ENCODE results near the gene NT5DC1.

NT5DC1 gene

GRCh38 chr6:116246089-116246488 lies 145.4 kb downstream of the NT5DC1 start:
- no peak overlapping the region for H3K4me3 ChIP-seq (ENCODE audit: low read length)
- H3K9ac ChIP-seq (ENCODE audit: low read depth, low read length), result no peak overlapping the region
- no peaks in the 10 kb centered on the region for H3K27me3 ChIP-seq (ENCODE audit: insufficient read depth, low read length)
- H3K4me1 ChIP-seq (ENCODE audit: insufficient read depth, low read length), result peaks cover 13% of the 10 kb centered on the region; the same call in 1 of the 2 replicates
- no peaks in the 10 kb centered on the region for H3K9me3 ChIP-seq (ENCODE audit: insufficient read depth, low read depth, low read length)
- no peak overlapping the region for H3K27ac ChIP-seq (ENCODE audit: low read depth, low read length)
- WGBS, result 98% methylated on average over 4 of the region's 4 CpGs
- H3K36me3 ChIP-seq (ENCODE audit: insufficient read depth, low read length), result peaks cover 21% of the 10 kb centered on the region

GRCh38 chr6:116247285-116247684 lies 146.6 kb downstream of the NT5DC1 start:
- Histone ChIP-seq H3K27ac (ENCODE audit: low read depth, low read length) (no peak overlapping the region), H3K9me3 (ENCODE audit: insufficient read depth, low read depth, low read length) (no peaks in the 10 kb centered on the region), H3K9ac (ENCODE audit: low read depth, low read length) (no peak overlapping the region), H3K4me3 (ENCODE audit: low read length) (no peak overlapping the region), H3K4me1 (ENCODE audit: insufficient read depth, low read length) (peaks cover 22% of the 10 kb centered on the region; the same call in 1 of the 2 replicates), H3K36me3 (ENCODE audit: insufficient read depth, low read length) (peaks cover 18% of the 10 kb centered on the region), H3K27me3 (ENCODE audit: insufficient read depth, low read length) (no peaks in the 10 kb centered on the region)

GRCh38 chr6:116248577-116248976 lies 147.9 kb downstream of the NT5DC1 start:
- no peaks in the 10 kb centered on the region for H3K27me3 ChIP-seq (ENCODE audit: insufficient read depth, low read length)

GRCh38 chr6:116251568-116252384 lies 151.1 kb downstream of the NT5DC1 start:
- 65% methylated on average over 5 of the region's 6 CpGs for WGBS
- peak overlapping the region; percentile 46; the same call in 1 of the 2 replicates for H3K9ac ChIP-seq (ENCODE audit: low read depth, low read length)

More at GRCh38 chr6:116248577-116248976, 147.9 kb downstream of the NT5DC1 start:
- Histone ChIP-seq H3K9ac (ENCODE audit: low read depth, low read length) (no peak overlapping the region), H3K4me3 (ENCODE audit: low read length) (no peak overlapping the region), H3K36me3 (ENCODE audit: insufficient read depth, low read length) (peaks cover 18% of the 10 kb centered on the region), H3K27ac (ENCODE audit: low read depth, low read length) (no peak overlapping the region), H3K9me3 (ENCODE audit: insufficient read depth, low read depth, low read length) (no peaks in the 10 kb centered on the region), H3K4me1 (ENCODE audit: insufficient read depth, low read length) (peaks cover 27% of the 10 kb centered on the region; the same call in 1 of the 2 replicates)
- WGBS, result 91% methylated on average over 2 of the region's 2 CpGs

DNA sequence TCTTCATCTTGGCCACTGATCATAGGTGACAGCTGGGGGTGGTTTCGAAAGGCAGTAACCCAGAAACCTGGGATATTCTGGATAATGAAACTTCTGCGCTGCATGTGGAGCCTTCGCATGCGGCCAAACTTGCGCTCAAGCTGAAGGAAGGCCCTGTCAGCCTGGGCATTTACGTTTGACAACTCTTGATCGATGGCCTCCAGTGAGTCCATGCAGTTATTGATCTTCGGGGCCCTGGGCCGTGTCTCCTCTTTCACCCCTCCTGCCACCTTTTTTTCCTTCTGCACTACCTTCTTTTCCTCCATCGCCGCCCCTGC lies 152.5 kb downstream of the NT5DC1 start:
- Histone ChIP-seq H3K36me3 (ENCODE audit: insufficient read depth, low read length) (peaks cover 3% of the 10 kb centered on the region; the same call in 1 of the 2 replicates), H3K27ac (ENCODE audit: low read depth, low read length) (no peak overlapping the region), H3K27me3 (ENCODE audit: insufficient read depth, low read length) (no peaks in the 10 kb centered on the region), H3K4me3 (ENCODE audit: low read length) (peak overlapping the region; percentile 82), H3K9ac (ENCODE audit: low read depth, low read length) (peak overlapping the region; percentile 97; the same call in 1 of the 2 replicates), H3K4me1 (ENCODE audit: insufficient read depth, low read length) (peaks cover 37% of the 10 kb centered on the region; the same call in 1 of the 2 replicates), H3K9me3 (ENCODE audit: insufficient read depth, low read depth, low read length) (no peaks in the 10 kb centered on the region)
- whole genome bisulfite sequencing, result 60% methylated on average over 11 of the region's 11 CpGs

More at GRCh38 chr6:116251568-116252384, 151.1 kb downstream of the NT5DC1 start:
- Histone ChIP-seq H3K4me1 (ENCODE audit: insufficient read depth, low read length) (peaks cover 37% of the 10 kb centered on the region; the same call in 1 of the 2 replicates), H3K9me3 (ENCODE audit: insufficient read depth, low read depth, low read length) (no peaks in the 10 kb centered on the region), H3K27me3 (ENCODE audit: insufficient read depth, low read length) (no peaks in the 10 kb centered on the region), H3K27ac (ENCODE audit: low read depth, low read length) (peak overlapping the region; percentile 73; the same call in 1 of the 2 replicates), H3K4me3 (ENCODE audit: low read length) (peak overlapping the region; percentile 43), H3K36me3 (ENCODE audit: insufficient read depth, low read length) (peaks cover 3% of the 10 kb centered on the region; the same call in 1 of the 2 replicates)

DNA sequence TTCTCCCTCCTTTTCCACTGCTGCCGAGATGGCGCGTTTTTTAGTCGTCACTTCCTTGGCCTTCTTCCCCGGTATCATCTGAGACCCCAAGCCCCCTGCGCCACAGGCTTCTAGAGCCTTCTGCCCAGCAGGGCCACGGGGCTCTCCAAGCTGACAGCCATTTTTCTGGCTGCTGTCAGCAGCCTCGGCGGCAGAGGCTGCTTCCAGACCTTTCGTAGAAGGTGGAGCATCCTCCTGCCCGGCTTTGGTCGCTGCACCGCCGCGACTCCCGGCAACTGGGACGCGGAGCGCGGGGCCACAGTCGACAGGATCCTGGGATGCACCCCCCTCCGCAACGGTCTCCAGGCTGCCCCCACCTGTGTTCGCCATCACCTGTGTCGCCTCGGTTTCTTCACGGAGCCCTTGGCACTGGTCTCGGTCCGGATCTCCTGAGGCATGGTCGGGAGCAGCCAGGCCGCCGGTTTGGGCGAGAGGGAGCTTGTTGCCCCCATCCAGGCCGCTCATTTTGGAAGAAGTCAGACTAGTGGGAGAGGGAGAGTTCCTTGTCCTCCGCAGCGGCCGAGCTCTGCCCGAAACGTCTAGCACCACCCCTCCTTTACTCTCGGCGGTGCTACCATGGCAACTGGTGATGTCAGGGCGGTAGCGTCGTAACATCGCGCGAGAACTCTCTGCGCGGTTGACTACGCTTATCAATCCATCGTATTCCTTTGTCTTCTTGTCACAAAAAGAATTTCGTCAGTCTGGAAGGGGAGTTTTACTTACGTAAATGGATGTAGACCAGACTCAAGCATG lies 153.0 kb downstream of the NT5DC1 start, which contains the start of gene TSPYL4:
TSPYL4 (minus strand) TSS at position 571 of the 792 bp plus-strand sequence; CDS start at position 504, 67 bp downstream.
- peak within 1 kb of the TSS; percentile 97 for H3K9ac ChIP-seq (ENCODE audit: low read depth, low read length)
- WGBS, result under 1% methylated on average over 53 of the region's 53 CpGs
- peak within 1 kb of the TSS; percentile 91 for H3K27ac ChIP-seq (ENCODE audit: low read depth, low read length)
- peak within 1 kb of the TSS; percentile 82 for H3K4me3 ChIP-seq (ENCODE audit: low read length)
- peaks cover 3% of the 10 kb centered on the region; the same call in 1 of the 2 replicates for H3K36me3 ChIP-seq (ENCODE audit: insufficient read depth, low read length)
- no peaks in the 10 kb centered on the region for H3K27me3 ChIP-seq (ENCODE audit: insufficient read depth, low read length)
- no peaks in the 10 kb centered on the region for H3K9me3 ChIP-seq (ENCODE audit: insufficient read depth, low read depth, low read length)
- peaks cover 37% of the 10 kb centered on the region; the same call in 1 of the 2 replicates for H3K4me1 ChIP-seq (ENCODE audit: insufficient read depth, low read length)

DNA sequence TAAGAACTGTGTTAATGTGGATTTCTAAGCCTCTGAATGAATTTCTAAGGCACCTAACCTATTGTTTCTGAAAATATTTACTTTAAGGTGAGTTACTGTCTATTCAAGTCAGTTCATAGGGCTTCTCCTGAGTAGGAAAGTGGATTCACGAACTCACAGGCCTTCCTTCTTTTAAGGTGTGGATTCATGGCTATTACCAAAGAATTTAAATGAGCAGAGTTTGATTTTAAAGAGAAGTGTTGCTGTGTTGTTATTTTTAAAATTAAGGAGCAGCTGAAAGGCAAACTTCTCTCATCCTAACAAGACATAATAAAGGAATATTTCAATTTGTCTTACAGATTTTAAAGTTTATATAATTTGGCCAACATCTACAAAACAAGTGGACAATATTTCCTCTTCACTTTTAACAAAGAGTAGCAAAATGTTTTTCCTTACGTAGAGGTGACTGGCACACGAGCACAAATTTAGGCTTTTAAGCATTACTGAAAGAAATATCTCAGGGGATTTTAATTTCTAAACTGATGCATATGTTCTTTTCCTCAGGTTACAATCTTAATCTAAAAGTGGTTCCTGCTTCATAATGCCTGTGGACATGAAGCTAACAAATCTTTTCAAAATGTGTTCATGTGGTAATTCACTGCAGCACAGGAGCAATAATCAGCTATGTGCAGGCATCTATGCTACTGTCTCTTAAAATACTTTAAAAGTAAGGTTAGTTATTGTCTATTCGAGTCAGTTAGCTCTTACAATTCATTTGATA lies 153.8 kb downstream of the NT5DC1 start:
- Histone ChIP-seq H3K9ac (ENCODE audit: low read depth, low read length) (peak overlapping the region; percentile 97), H3K36me3 (ENCODE audit: insufficient read depth, low read length) (peaks cover 3% of the 10 kb centered on the region; the same call in 1 of the 2 replicates), H3K27me3 (ENCODE audit: insufficient read depth, low read length) (no peaks in the 10 kb centered on the region), H3K27ac (ENCODE audit: low read depth, low read length) (peak overlapping the region; percentile 91), H3K4me3 (ENCODE audit: low read length) (peak overlapping the region; percentile 82), H3K9me3 (ENCODE audit: insufficient read depth, low read depth, low read length) (no peaks in the 10 kb centered on the region), H3K4me1 (ENCODE audit: insufficient read depth, low read length) (peaks cover 37% of the 10 kb centered on the region; the same call in 1 of the 2 replicates)
- WGBS, result 57% methylated on average over 4 of the region's 4 CpGs

- Histone ChIP-seq H3K27ac (ENCODE audit: low read depth, low read length) (no peak overlapping the region), H3K9me3 (ENCODE audit: insufficient read depth, low read depth, low read length) (no peaks in the 10 kb centered on the region), H3K4me3 (ENCODE audit: low read length) (peak overlapping the region; percentile 82; the same call in 1 of the 2 replicates), H3K27me3 (ENCODE audit: insufficient read depth, low read length) (no peaks in the 10 kb centered on the region), H3K9ac (ENCODE audit: low read depth, low read length) (peak overlapping the region; percentile 97; the same call in 1 of the 2 replicates), H3K36me3 (ENCODE audit: insufficient read depth, low read length) (peaks cover 3% of the 10 kb centered on the region; the same call in 1 of the 2 replicates), H3K4me1 (ENCODE audit: insufficient read depth, low read length) (peaks cover 32% of the 10 kb centered on the region; the same call in 1 of the 2 replicates)
- WGBS, result 80% methylated on average over 4 of the region's 5 CpGs
Observed at GRCh38 chr6:116255246-116255800, 154.7 kb downstream of the NT5DC1 start.

DNA sequence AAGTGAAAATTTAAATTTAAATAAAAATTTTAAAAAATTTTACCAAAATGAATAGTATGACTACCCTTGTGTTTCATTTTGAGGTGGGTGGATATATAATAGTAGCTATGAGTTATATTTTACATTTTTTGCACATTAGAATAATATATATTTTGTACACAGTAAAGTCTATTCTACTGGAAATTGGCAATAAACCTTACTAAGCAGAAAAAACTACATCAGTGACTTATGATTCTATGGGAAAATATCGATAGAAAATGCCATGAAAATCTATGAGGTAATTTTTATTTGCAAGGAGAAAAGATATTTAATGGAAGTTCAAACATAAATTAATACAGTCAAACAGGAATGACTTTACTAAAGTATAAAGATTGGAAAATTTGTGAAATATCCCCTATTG lies 156.0 kb downstream of the NT5DC1 start:
- H3K27me3 ChIP-seq (ENCODE audit: insufficient read depth, low read length), result no peaks in the 10 kb centered on the region
- peaks cover 19% of the 10 kb centered on the region; the same call in 1 of the 2 replicates for H3K4me1 ChIP-seq (ENCODE audit: insufficient read depth, low read length)
- WGBS, result no CpG with 5 or more reads among the region's 1 CpG
- H3K36me3 ChIP-seq (ENCODE audit: insufficient read depth, low read length), result no peaks in the 10 kb centered on the region
- H3K9ac ChIP-seq (ENCODE audit: low read depth, low read length), result no peak overlapping the region
- no peak overlapping the region for H3K4me3 ChIP-seq (ENCODE audit: low read length)
- H3K9me3 ChIP-seq (ENCODE audit: insufficient read depth, low read depth, low read length), result no peaks in the 10 kb centered on the region
- no peak overlapping the region for H3K27ac ChIP-seq (ENCODE audit: low read depth, low read length)

DNA sequence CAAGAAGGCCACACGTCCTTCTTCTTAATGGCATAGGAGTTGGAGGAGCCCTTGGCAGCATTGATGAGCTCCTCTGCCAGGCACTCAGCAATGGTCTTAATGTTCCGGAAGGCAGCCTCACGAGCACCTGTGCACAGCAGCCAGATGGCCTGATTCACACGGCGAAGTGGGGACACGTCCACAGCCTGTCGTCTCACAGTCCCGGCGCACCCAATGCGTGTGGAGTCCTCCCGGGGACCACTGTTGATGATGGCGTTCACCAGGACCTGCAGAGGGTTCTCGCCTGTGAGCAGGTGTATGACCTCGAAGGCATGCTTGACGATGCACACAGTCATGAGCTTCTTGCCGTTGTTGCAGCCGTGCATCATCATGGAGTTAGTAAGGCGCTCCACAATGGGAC lies 157.9 kb downstream of the NT5DC1 start:
- no peak overlapping the region for H3K4me3 ChIP-seq (ENCODE audit: low read length)
- H3K9ac ChIP-seq (ENCODE audit: low read depth, low read length), result no peak overlapping the region
- no peak overlapping the region for H3K27ac ChIP-seq (ENCODE audit: low read depth, low read length)
- H3K36me3 ChIP-seq (ENCODE audit: insufficient read depth, low read length), result no peaks in the 10 kb centered on the region
- no peaks in the 10 kb centered on the region for H3K9me3 ChIP-seq (ENCODE audit: insufficient read depth, low read depth, low read length)
- peaks cover 10% of the 10 kb centered on the region; the same call in 1 of the 2 replicates for H3K4me1 ChIP-seq (ENCODE audit: insufficient read depth, low read length)
- 95% methylated on average over 18 of the region's 18 CpGs for WGBS
- no peaks in the 10 kb centered on the region for H3K27me3 ChIP-seq (ENCODE audit: insufficient read depth, low read length)
